HEK293T (cell line): ENCODE measurements around the gene TMEM184A.

Experiments used
- BHLHE40 ChIP-seq: fragments of 450-650 bp; IDR thresholded peaks from 2 replicates; pipeline ENCODE4 v1.6.1; 2016; ENCODE audit warnings: mild to moderate bottlenecking, moderate library complexity, borderline replicate concordance
- L3MBTL2 ChIP-seq: fragments of 450-650 bp; conservative IDR thresholded peaks from 2 replicates; pipeline ENCODE4 v1.6.1; 2016; ENCODE audit warnings: mild to moderate bottlenecking
- SUZ12 ChIP-seq: fragments of 450-650 bp; IDR thresholded peaks from 2 replicates; pipeline ENCODE4 v1.6.1; 2016; ENCODE audit warnings: mild to moderate bottlenecking
- TF ChIP-seq, protein P1 (sequence below): fragments of 450-650 bp; IDR thresholded peaks from 2 replicates; pipeline ENCODE4 v1.6.1; 2016

DNA sequence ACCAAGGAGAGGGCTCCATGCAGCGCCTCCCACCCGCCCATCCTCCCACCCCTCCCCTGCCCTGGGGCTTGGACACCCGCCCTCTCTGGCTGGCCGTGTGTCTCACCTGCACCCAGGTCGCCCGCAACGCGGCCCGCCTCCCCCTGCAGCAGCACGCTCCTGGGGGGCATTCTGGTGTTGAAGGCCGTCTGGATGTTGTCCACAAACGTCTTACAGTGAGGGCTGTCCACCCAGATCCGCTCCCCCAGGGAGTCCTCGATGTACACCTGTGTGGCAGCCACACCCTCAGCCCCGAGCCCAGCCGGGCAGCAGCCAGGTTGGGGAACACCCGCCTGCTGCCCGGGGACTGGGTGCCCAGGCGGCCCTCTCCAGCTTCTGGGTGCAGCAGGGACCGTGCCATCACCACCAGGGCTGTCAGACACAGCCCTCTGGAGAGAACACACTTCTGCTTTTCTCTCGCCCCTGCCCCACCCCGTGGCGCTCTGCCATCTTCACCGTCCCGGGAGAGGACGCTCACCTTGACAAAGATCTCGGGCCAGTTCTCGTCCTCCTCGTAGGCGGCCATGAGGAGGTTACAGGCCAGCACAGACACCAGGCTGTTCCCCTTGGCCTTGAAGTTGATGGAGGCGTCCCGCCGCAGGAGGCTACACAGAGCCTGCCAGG, 56.5 kb downstream of the TMEM184A start:
- TF ChIP-seq SUZ12 (no peak), BHLHE40 (no peak), L3MBTL2 (no peak)
- TF ChIP-seq, protein P1, sequence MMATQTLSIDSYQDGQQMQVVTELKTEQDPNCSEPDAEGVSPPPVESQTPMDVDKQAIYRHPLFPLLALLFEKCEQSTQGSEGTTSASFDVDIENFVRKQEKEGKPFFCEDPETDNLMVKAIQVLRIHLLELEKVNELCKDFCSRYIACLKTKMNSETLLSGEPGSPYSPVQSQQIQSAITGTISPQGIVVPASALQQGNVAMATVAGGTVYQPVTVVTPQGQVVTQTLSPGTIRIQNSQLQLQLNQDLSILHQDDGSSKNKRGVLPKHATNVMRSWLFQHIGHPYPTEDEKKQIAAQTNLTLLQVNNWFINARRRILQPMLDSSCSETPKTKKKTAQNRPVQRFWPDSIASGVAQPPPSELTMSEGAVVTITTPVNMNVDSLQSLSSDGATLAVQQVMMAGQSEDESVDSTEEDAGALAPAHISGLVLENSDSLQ, result no peak
